ENCODE data around the gene SCP2. TPM values are rescaled to one million over a fixed set of nuclear protein-coding genes. Genes with fewer than 3 reads are reported as not detected.

The SCP2 gene
- polyA plus RNA-seq, 2 of the 4 experiments (the other 2 are of a cell fraction) = 79.0 to 124 TPM

DNA sequence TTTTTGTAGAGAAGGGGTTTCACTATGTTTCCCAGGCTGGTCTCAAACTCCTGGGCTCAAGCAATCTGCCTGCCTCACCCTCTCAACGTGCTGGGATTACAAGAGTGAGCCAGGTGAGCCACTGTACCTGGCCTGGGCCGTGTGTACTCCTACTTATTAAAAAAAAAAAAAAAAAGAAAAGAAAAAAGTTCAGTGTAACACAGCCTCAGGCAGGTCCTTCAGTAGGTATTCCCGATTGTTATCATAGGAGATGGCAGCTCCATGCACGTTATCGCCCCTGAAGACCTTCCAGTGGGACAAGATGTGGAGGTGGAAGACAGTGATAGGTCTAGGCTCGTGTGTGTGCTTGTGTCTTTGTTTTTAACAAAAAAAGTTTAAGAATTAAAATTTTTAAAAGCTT, 8.9 kb upstream of the SCP2 start:
- TF ChIP-seq JUNB (IDR thresholded peaks at IDR 0.05) (no peak), POLR2AphosphoS2 (conservative IDR thresholded peaks at IDR 0.05; ENCODE audit: low read length) (no peak), HDAC2 (IDR thresholded peaks at IDR 0.05) (no peak), HOXB13 (CRISPR knock-in tag; IDR thresholded peaks at IDR 0.05; ENCODE audit: low read depth) (no peak), CBX2 (IDR thresholded peaks at IDR 0.05; ENCODE audit: borderline replicate concordance, low read depth) (no peak), HOXB5 (CRISPR knock-in tag; IDR thresholded peaks at IDR 0.05) (no peak), KDM5A (IDR thresholded peaks at IDR 0.05) (no peak), JUN (IDR thresholded peaks at IDR 0.05) (no peak), RARB (CRISPR knock-in tag; IDR thresholded peaks at IDR 0.05) (no peak), HMGXB4 (CRISPR knock-in tag; IDR thresholded peaks at IDR 0.05; ENCODE audit: borderline replicate concordance) (no peak), EP300 (IDR thresholded peaks at IDR 0.05) (no peak), TP53 (CRISPR knock-in tag; IDR thresholded peaks at IDR 0.05) (no peak), HES2 (IDR thresholded peaks at IDR 0.05) (no peak), CEBPB (IDR thresholded peaks at IDR 0.05) (no peak), ZFP36 (IDR thresholded peaks at IDR 0.05; ENCODE audit: borderline replicate concordance, partially characterized antibody) (no peak), MAFK (IDR thresholded peaks at IDR 0.05; ENCODE audit: partially characterized antibody) (no peak)
- TF ChIP-seq, protein P1, sequence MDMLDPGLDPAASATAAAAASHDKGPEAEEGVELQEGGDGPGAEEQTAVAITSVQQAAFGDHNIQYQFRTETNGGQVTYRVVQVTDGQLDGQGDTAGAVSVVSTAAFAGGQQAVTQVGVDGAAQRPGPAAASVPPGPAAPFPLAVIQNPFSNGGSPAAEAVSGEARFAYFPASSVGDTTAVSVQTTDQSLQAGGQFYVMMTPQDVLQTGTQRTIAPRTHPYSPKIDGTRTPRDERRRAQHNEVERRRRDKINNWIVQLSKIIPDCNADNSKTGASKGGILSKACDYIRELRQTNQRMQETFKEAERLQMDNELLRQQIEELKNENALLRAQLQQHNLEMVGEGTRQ (IDR thresholded peaks at IDR 0.05) = no peak
- ChIA-PET POLR2A (no interaction called here), CTCF (interaction anchor here (1.2 kb wide), 1 partner anchor 84 kb away, joined by 3 read pairs; no protein-coding TSS in a partner anchor)
- Histone ChIP-seq H3K4me2 (no peak overlapping the region), H3K4me1 (peaks cover 5% of the 10 kb centered on the region; the same call in 1 of the 3 replicates), H3K4me3 (no peak overlapping the region), H3K27ac (no peak overlapping the region), H3K9me3 (no peaks in the 10 kb centered on the region)
- DNase-seq (ENCODE audit: low read depth in 1 of 2, low spot score in 1 of 2) = no peak
- no peak for FAIRE-seq
- 86% methylated on average over 6 of the region's 6 CpGs for WGBS (ENCODE audit: missing lambda C conversion rate)
- no peak for ATAC-seq

- DNase-seq (ENCODE audit: low read depth in 1 of 2, low spot score in 1 of 2) (no peak), FAIRE-seq (no peak), ATAC-seq (no peak)
- no peak overlapping the region for H3K4me3 ChIP-seq
- H3K4me2 ChIP-seq = no peak overlapping the region
- POLR2A ChIA-PET = interaction anchor here (0.6 kb wide), 1 partner anchor 8 kb away, joined by 4 read pairs; the partner anchor contains the start of gene SCP2
- H3K27ac ChIP-seq = no peak overlapping the region
- CTCF ChIA-PET = interaction anchor here (1.2 to 1.5 kb wide), 2 partner anchors 38 to 85 kb away, joined by 3 read pairs; no protein-coding TSS in a partner anchor
- no peaks in the 10 kb centered on the region for H3K9me3 ChIP-seq
- no peak for TF ChIP-seq NFE2L2 (conservative IDR thresholded peaks at IDR 0.05; ENCODE audit: low read length)
- no peak for TF ChIP-seq HDAC2 (IDR thresholded peaks at IDR 0.05)
- TF ChIP-seq FOSL2 (IDR thresholded peaks at IDR 0.05) = no peak
- TF ChIP-seq FOSL2 (CRISPR knock-in tag; IDR thresholded peaks at IDR 0.05) = no peak
- no peak for TF ChIP-seq CTCF (IDR thresholded peaks at IDR 0.05)
- TF ChIP-seq KDM1A (IDR thresholded peaks at IDR 0.05; ENCODE audit: low read depth) = no peak
- no peak for TF ChIP-seq ZNF302 (CRISPR knock-in tag; IDR thresholded peaks at IDR 0.05)
- TF ChIP-seq, protein P2, sequence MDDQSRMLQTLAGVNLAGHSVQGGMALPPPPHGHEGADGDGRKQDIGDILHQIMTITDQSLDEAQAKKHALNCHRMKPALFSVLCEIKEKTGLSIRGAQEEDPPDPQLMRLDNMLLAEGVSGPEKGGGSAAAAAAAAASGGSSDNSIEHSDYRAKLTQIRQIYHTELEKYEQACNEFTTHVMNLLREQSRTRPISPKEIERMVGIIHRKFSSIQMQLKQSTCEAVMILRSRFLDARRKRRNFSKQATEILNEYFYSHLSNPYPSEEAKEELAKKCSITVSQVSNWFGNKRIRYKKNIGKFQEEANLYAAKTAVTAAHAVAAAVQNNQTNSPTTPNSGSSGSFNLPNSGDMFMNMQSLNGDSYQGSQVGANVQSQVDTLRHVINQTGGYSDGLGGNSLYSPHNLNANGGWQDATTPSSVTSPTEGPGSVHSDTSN (IDR thresholded peaks at IDR 0.05) = no peak
- TF ChIP-seq RNF2 (IDR thresholded peaks at IDR 0.05; ENCODE audit: borderline replicate concordance, low read depth) = no peak
- TF ChIP-seq, protein P3, sequence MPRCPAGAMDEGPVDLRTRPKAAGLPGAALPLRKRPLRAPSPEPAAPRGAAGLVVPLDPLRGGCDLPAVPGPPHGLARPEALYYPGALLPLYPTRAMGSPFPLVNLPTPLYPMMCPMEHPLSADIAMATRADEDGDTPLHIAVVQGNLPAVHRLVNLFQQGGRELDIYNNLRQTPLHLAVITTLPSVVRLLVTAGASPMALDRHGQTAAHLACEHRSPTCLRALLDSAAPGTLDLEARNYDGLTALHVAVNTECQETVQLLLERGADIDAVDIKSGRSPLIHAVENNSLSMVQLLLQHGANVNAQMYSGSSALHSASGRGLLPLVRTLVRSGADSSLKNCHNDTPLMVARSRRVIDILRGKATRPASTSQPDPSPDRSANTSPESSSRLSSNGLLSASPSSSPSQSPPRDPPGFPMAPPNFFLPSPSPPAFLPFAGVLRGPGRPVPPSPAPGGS (IDR thresholded peaks at IDR 0.05) = no peak
- WGBS (ENCODE audit: missing lambda C conversion rate) = 95% methylated on average over 7 of the region's 7 CpGs
- peaks cover 5% of the 10 kb centered on the region; the same call in 1 of the 3 replicates for H3K4me1 ChIP-seq
These were observed 7.9 kb upstream of the SCP2 start for GRCh38 chr1:52919051-52919722.
